ENCODE measurements around the gene ORC3. TPM values are rescaled to one million over a fixed set of nuclear protein-coding genes. Genes with fewer than 3 reads are reported as not detected.

The ORC3 gene
- total RNA-seq, 1 experiment from 2014 or later = 52.9 TPM

- H4K91ac ChIP-seq (ENCODE audit: insufficient read length, low read depth, low read length) = no peak overlapping the region
- no peak overlapping the region for H3K27ac Mint-ChIP-seq
- no peak overlapping the region for H2BK12ac ChIP-seq (ENCODE audit: insufficient read length, low read depth, low read length)
- H3K4me1 ChIP-seq (ENCODE audit: insufficient read depth, low read length) = no peaks in the 10 kb centered on the region
- no peaks in the 10 kb centered on the region for H3K79me2 ChIP-seq (ENCODE audit: insufficient read depth, low read length)
- no peak overlapping the region for H3K56ac ChIP-seq (ENCODE audit: insufficient read length, low read depth, low read length)
- no peak overlapping the region for H3K14ac ChIP-seq (ENCODE audit: insufficient read depth, low read length)
- no peaks in the 10 kb centered on the region for H3K9me3 Mint-ChIP-seq
- no peaks in the 10 kb centered on the region for H4K20me1 ChIP-seq (ENCODE audit: control insufficient read depth, insufficient read depth, insufficient read length)
- H3K4me3 Mint-ChIP-seq = no peak overlapping the region
- H4K8ac ChIP-seq (replicated peaks; ENCODE audit: insufficient read length, low read depth, low read length) = no peak overlapping the region
- H3K27ac ChIP-seq (ENCODE audit: insufficient read length, low read depth, low read length) = no peak overlapping the region
- H4K5ac ChIP-seq (ENCODE audit: insufficient read length, low read depth, low read length) = no peak overlapping the region
- TF ChIP-seq, protein P1, sequence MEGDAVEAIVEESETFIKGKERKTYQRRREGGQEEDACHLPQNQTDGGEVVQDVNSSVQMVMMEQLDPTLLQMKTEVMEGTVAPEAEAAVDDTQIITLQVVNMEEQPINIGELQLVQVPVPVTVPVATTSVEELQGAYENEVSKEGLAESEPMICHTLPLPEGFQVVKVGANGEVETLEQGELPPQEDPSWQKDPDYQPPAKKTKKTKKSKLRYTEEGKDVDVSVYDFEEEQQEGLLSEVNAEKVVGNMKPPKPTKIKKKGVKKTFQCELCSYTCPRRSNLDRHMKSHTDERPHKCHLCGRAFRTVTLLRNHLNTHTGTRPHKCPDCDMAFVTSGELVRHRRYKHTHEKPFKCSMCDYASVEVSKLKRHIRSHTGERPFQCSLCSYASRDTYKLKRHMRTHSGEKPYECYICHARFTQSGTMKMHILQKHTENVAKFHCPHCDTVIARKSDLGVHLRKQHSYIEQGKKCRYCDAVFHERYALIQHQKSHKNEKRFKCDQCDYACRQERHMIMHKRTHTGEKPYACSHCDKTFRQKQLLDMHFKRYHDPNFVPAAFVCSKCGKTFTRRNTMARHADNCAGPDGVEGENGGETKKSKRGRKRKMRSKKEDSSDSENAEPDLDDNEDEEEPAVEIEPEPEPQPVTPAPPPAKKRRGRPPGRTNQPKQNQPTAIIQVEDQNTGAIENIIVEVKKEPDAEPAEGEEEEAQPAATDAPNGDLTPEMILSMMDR (conservative IDR thresholded peaks at IDR 0.05) = no peak
- H2AK5ac ChIP-seq (ENCODE audit: insufficient read length, low read length) = no peak overlapping the region
- H3K4ac ChIP-seq (ENCODE audit: low read depth, low read length) = no peak overlapping the region
- no peak overlapping the region for H2BK120ac ChIP-seq (ENCODE audit: low read depth, low read length, poor library complexity, severe bottlenecking)
- H3K4me2 ChIP-seq (ENCODE audit: insufficient read depth, insufficient read length, low read length) = no peak overlapping the region
- no peaks in the 10 kb centered on the region for H3K9me3 ChIP-seq (ENCODE audit: control insufficient read depth, low read depth, low read length)
- no peak overlapping the region for H2BK15ac ChIP-seq (ENCODE audit: low read depth, low read length)
- no peaks in the 10 kb centered on the region for H3K23me2 ChIP-seq (ENCODE audit: insufficient read length, low read depth, low read length, poor library complexity, severe bottlenecking)
- no peaks in the 10 kb centered on the region for H3K27me3 Mint-ChIP-seq (ENCODE audit: low read depth)
- DNase-seq = no peak
- peaks cover 11 to 48% (median 45%) of the 10 kb centered on the region in 3 experiments for H3K36me3 Mint-ChIP-seq (ENCODE audit: insufficient read depth in 1 of 3, low read depth in 3 of 3)
- no peak overlapping the region for H2AFZ ChIP-seq (ENCODE audit: low read length)
- no peak overlapping the region for H3K23ac ChIP-seq (ENCODE audit: insufficient read length, low read depth, low read length)
- H3K4me1 Mint-ChIP-seq = peaks cover 7 to 19% of the 10 kb centered on the region in 2 experiments
- H3T11ph ChIP-seq (ENCODE audit: low read length) = no peak overlapping the region
- no peak overlapping the region for H3K18ac ChIP-seq (ENCODE audit: insufficient read length, low read depth, low read length)
- WGBS (ENCODE audit: extremely low coverage, insufficient read length, low lambda C conversion rate) = no CpG with 5 or more reads among the region's 1 CpG
- H2BK20ac ChIP-seq (ENCODE audit: low read depth, low read length, poor library complexity, severe bottlenecking) = no peak overlapping the region
- no peak overlapping the region for H3K9ac ChIP-seq (ENCODE audit: extremely low read depth, insufficient read length, low read length)
- no peak overlapping the region for H2BK5ac ChIP-seq (ENCODE audit: insufficient read length, low read length)
- H3K27me3 ChIP-seq (ENCODE audit: insufficient read depth, low read length) = no peaks in the 10 kb centered on the region; the same call in 1 of the 2 replicates
- H3K79me1 ChIP-seq (ENCODE audit: insufficient read depth, low read depth, low read length, poor library complexity, severe bottlenecking) = no peaks in the 10 kb centered on the region
Measured at GRCh38 chr6:87637106-87637505, 47.2 kb downstream of the ORC3 start.
